Keratinocyte (primary cell): ENCODE measurements around the gene URM1. TPM values are rescaled to one million over a fixed set of nuclear protein-coding genes. Genes with fewer than 3 reads are reported as not detected.
A peak's percentile ranks its signal among the peaks of the same experiment; 100 is the strongest.

Source experiments
- DNase-seq: peaks from one replicate; pipeline ENCODE4 v3.0.0-alpha.2; 2011; ENCODE audit warnings: low read depth, missing footprints, low spot score
- FAIRE-seq: peaks from 2 replicates; lab custom pipeline; 2011; peaks lifted over from hg19 to GRCh38; lab: Jason Lieb, UNC
- H2AFZ ChIP-seq: 2 replicates; pipeline ENCODE4 v1.6.0; 2012; ENCODE audit warnings: low read length, control low read depth, inconsistent platforms; ENCODE audit not compliant: control insufficient read depth
- H3K27ac ChIP-seq: 2 replicates; pipeline ENCODE4 v1.5.1; 2011; ENCODE audit warnings: low read length; ENCODE audit not compliant: control insufficient read depth, insufficient read depth
- H3K27me3 ChIP-seq: 3 replicates; pipeline ENCODE4 v1.6.0; 2011; ENCODE audit warnings: low read length; ENCODE audit not compliant: control insufficient read depth, insufficient read depth; ENCODE audit errors: extremely low read depth
- H3K36me3 ChIP-seq, 2 experiments: 2 replicates in 1 of 2; 3 replicates in 1 of 2; pipeline ENCODE4 v1.5.1; 2011; ENCODE audit warnings: low read length in 2 of 2, mild to moderate bottlenecking in 1 of 2; ENCODE audit not compliant: control insufficient read depth in 2 of 2, insufficient read depth in 2 of 2; ENCODE audit errors: extremely low read depth in 1 of 2
- H3K4me1 ChIP-seq: 3 replicates; pipeline ENCODE4 v1.5.1; 2011; ENCODE audit warnings: low read length; ENCODE audit not compliant: control insufficient read depth, insufficient read depth; ENCODE audit errors: extremely low read depth
- H3K4me2 ChIP-seq: 3 replicates; pipeline ENCODE4 v1.6.0; 2011; ENCODE audit warnings: low read depth, low read length; ENCODE audit not compliant: control insufficient read depth, insufficient read depth; ENCODE audit errors: extremely low read depth
- H3K4me3 ChIP-seq, 3 experiments: fragments of 200-600 bp in 1 of 3; sonication (generic) in 1 of 3; 2 replicates in 2 of 3; 3 replicates in 1 of 3; pipeline ENCODE4 v1.5.1; 2011 to 2016; ENCODE audit warnings: low read length in 3 of 3, mild to moderate bottlenecking in 3 of 3, control low read depth in 2 of 3, inconsistent platforms in 1 of 3, low read depth in 1 of 3, mixed read lengths in 1 of 3, mixed run types in 1 of 3, moderate library complexity in 1 of 3; ENCODE audit not compliant: control insufficient read depth in 2 of 3, insufficient read depth in 2 of 3; ENCODE audit errors: extremely low read depth in 1 of 3
- H3K79me2 ChIP-seq: 2 replicates; pipeline ENCODE4 v1.6.0; 2012; ENCODE audit warnings: low read length; ENCODE audit not compliant: control insufficient read depth, insufficient read depth
- H3K9ac ChIP-seq: 3 replicates; pipeline ENCODE4 v1.6.0; 2011; ENCODE audit warnings: low read length; ENCODE audit not compliant: control insufficient read depth, insufficient read depth; ENCODE audit errors: extremely low read depth
- H3K9me1 ChIP-seq: 3 replicates; pipeline ENCODE4 v1.6.0; 2011; ENCODE audit warnings: low read length; ENCODE audit not compliant: control insufficient read depth, insufficient read depth; ENCODE audit errors: extremely low read depth
- H3K9me3 ChIP-seq: 2 replicates; pipeline ENCODE4 v1.5.1; 2012; ENCODE audit warnings: low read depth, low read length; ENCODE audit not compliant: control insufficient read depth
- H4K20me1 ChIP-seq: 3 replicates; pipeline ENCODE4 v1.6.0; 2011; ENCODE audit warnings: low read length; ENCODE audit not compliant: control insufficient read depth, insufficient read depth; ENCODE audit errors: extremely low read depth
- CTCF ChIP-seq, 3 experiments: IDR thresholded peaks in 1 of 3; conservative IDR thresholded peaks in 1 of 3; optimal IDR thresholded peaks in 1 of 3; 2 replicates in 2 of 3; 3 replicates in 1 of 3; pipeline versions ENCODE3 to v1.5.1; 2011; ENCODE audit warnings: low read length in 3 of 3, mild to moderate bottlenecking in 3 of 3, moderate library complexity in 2 of 3, control low read depth in 1 of 3, inconsistent platforms in 1 of 3; ENCODE audit not compliant: insufficient read depth in 2 of 3; ENCODE audit errors: extremely low read depth in 1 of 3
- EZH2 ChIP-seq: IDR thresholded peaks from one replicate; pipeline ENCODE4 v1.6.1; 2012; ENCODE audit warnings: inconsistent platforms, mild to moderate bottlenecking, low read length, moderate library complexity
- dilution Hi-C: fragments of 300-500 bp; cut with MboI; formaldehyde crosslinking; loops from one replicate; pipeline ENCODE4 v1.7.0; 2020; ENCODE audit warnings: low sequenced_read_pairs; ENCODE audit not compliant: extremely low pct_ligation_motif_present
- polyA plus RNA-seq, 5 experiments: library from polyadenylated mRNA; depleted of rRNA in 3 of 5; stranded (reverse) in 3 of 5; stranded (forward) in 1 of 5; unstranded in 1 of 5; fragments of >200 nt; gene quantifications; 1 replicate in 1 of 5; 2 replicates in 3 of 5; 3 replicates in 1 of 5; pipeline versions ENCODE4 v1.2.1 to v1.2.3, GENCODE V29; 2011 to 2012; ENCODE audit warnings: missing spikeins in 2 of 5, low read depth in 1 of 5, low replicate concordance in 1 of 5

The URM1 gene
- polyA plus RNA-seq, 1 donor (not counting 4 experiments of a cell fraction or from before 2014, with no cell fraction given): 29.1 TPM

DNA sequence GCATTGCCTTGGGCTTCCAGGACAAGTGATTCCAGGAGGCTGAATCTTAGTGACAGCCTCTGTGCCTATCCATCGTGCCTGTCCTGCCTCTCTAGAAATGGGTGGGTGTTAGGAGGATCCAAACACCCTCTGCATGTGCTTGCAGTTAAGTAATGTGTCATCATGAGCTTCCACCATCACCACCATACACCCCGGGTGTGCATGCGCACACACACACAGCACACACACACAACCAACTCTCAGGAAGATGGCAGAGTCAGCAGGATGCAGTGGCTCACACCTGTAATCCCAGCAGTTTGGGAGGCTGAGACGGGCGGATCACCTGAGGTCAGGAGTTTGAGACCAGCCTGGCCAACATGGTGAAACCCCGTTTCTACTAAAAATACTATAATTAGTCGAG, 26.7 kb downstream of the URM1 start:
- Histone ChIP-seq H3K36me3 (no peaks in the 10 kb centered on the region), H3K27me3 (peaks cover 16% of the 10 kb centered on the region), H3K79me2 (no peaks in the 10 kb centered on the region), H3K9me3 (no peaks in the 10 kb centered on the region), H4K20me1 (no peaks in the 10 kb centered on the region), H3K4me3 (no peak overlapping the region), H3K27ac (no peak overlapping the region), H3K9me1 (no peaks in the 10 kb centered on the region), H3K9ac (no peak overlapping the region), H3K4me1 (peaks cover 7% of the 10 kb centered on the region), H3K4me2 (peak overlapping the region; percentile 29), H2AFZ (no peak overlapping the region)
- TF ChIP-seq EZH2: no peak
- dilution Hi-C loops: no loop called here
- DNase-seq (no peak), FAIRE-seq (no peak)

DNA sequence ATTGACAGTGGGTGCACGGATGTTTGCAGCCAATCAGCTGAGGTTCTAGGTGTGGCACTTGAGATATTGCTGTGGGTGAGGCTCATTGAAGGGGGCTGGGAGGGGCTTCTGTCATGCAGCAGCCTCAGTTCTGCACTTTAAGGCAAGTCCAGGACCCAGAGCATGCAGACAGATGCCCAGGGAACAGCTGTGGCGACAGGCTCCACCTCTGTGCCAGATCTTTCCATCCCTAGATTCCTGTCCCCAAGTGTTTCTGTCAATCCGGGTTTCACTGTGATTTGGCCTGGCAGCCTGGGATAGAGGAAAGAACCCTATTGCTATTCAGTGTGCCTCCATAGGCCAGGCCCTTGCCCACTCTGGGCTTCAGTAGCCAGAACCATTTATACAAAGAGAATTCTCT, 28.7 kb downstream of the URM1 start:
- Histone ChIP-seq H3K27ac (no peak overlapping the region), H3K4me3 (no peak overlapping the region), H3K4me2 (no peak overlapping the region), H3K4me1 (peaks cover 3% of the 10 kb centered on the region), H4K20me1 (no peaks in the 10 kb centered on the region), H3K36me3 (no peaks in the 10 kb centered on the region), H3K9me3 (no peaks in the 10 kb centered on the region), H3K79me2 (no peaks in the 10 kb centered on the region), H3K27me3 (peaks cover 16% of the 10 kb centered on the region), H3K9ac (no peak overlapping the region), H3K9me1 (no peaks in the 10 kb centered on the region), H2AFZ (no peak overlapping the region)
- dilution Hi-C loops: no loop called here
- TF ChIP-seq EZH2: no peak
- TF ChIP-seq CTCF (optimal IDR thresholded peaks at IDR 0.05 in 1 of 3, IDR thresholded peaks at IDR 0.05 in 1 of 3, conservative IDR thresholded peaks at IDR 0.05 in 1 of 3; ENCODE audit: extremely low read depth in 1 of 3, insufficient read depth in 2 of 3, low read length in 3 of 3): no peak
- no peak for DNase-seq
- no peak for FAIRE-seq

GRCh38 chr9:128404560-128404959, 33.4 kb downstream of the URM1 start:
- Histone ChIP-seq H2AFZ (no peak overlapping the region), H4K20me1 (no peaks in the 10 kb centered on the region), H3K79me2 (no peaks in the 10 kb centered on the region), H3K9ac (no peak overlapping the region), H3K4me1 (no peaks in the 10 kb centered on the region), H3K4me3 (no peak overlapping the region), H3K36me3 (no peaks in the 10 kb centered on the region), H3K9me3 (no peaks in the 10 kb centered on the region), H3K9me1 (no peaks in the 10 kb centered on the region), H3K27ac (no peak overlapping the region), H3K4me2 (no peak overlapping the region), H3K27me3 (peaks cover 10% of the 10 kb centered on the region)
- no peak for FAIRE-seq
- TF ChIP-seq CTCF (optimal IDR thresholded peaks at IDR 0.05 in 1 of 3, IDR thresholded peaks at IDR 0.05 in 1 of 3, conservative IDR thresholded peaks at IDR 0.05 in 1 of 3; ENCODE audit: extremely low read depth in 1 of 3, insufficient read depth in 2 of 3, low read length in 3 of 3): no peak
- no peak for TF ChIP-seq EZH2
- dilution Hi-C loops: no loop called here
- DNase-seq: no peak
